ENCODE measurements around the gene SPG11. TPM values are rescaled to one million over a fixed set of nuclear protein-coding genes. Genes with fewer than 3 reads are reported as not detected.
"Not testable (repeated sequence)": the region's sequence is repeated elsewhere in the genome, so short reads cannot be mapped to it uniquely, and the experiment has no call there.

The SPG11 gene
- total RNA-seq, 1 donor from 2014 or later: 67.3 TPM

- Histone ChIP-seq H3K36me3 (ENCODE audit: control insufficient read depth in 3 of 3, insufficient read depth in 3 of 3, low read length in 3 of 3) (peaks cover 0 to 6% (median 4%) of the 10 kb centered on the region in 3 donors), H3K27ac (ENCODE audit: low read depth, low read length) (peak overlapping the region; percentile 94), H3K9me3 (ENCODE audit: control insufficient read depth in 3 of 3, low read length in 3 of 3) (no peaks in the 10 kb centered on the region), H3K4me3 (ENCODE audit: low read length in 3 of 3) (peak overlapping the region; percentile 85 to 95 (median 93)), H3K9ac (ENCODE audit: low read depth in 1 of 3, low read length in 3 of 3) (peak overlapping the region; percentile 85 to 95 (median 91)), H3K4me1 (ENCODE audit: control insufficient read depth in 3 of 3, insufficient read depth in 3 of 3, low read length in 3 of 3) (peaks cover 14 to 29% (median 19%) of the 10 kb centered on the region in 3 donors), H3K27me3 (ENCODE audit: control insufficient read depth in 3 of 3, insufficient read depth in 3 of 3, low read length in 3 of 3) (no peaks in the 10 kb centered on the region)
These were observed 127.8 kb downstream of the SPG11 start for GRCh38 chr15:44535523-44536301.

DNA sequence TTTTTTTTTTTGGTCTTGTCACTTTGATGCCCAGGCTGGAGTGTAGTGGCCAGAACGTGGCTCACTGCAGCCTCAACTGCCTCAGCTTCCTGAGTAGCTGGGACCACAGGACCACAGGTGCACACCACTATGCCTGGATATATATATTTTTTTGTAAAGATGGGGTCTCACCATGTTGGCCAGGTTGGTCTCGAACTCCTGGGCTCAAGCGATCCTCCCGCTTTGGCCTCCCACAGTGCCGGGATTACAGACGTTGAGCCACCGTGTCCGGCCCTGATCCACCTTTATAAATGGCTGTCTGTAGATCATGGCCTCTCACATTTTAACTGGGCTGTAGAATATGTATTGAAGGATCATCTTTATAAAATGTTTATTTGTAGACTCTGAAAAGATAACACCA, 128.4 kb downstream of the SPG11 start:
- no peaks in the 10 kb centered on the region for H3K9me3 ChIP-seq (ENCODE audit: control insufficient read depth in 3 of 3, low read length in 3 of 3)
- H3K27me3 ChIP-seq (ENCODE audit: control insufficient read depth in 3 of 3, insufficient read depth in 3 of 3, low read length in 3 of 3): no peaks in the 10 kb centered on the region
- H3K4me1 ChIP-seq (ENCODE audit: control insufficient read depth in 3 of 3, insufficient read depth in 3 of 3, low read length in 3 of 3): peaks cover 14 to 29% (median 19%) of the 10 kb centered on the region in 3 donors
- peak overlapping the region in 1 of 3 donors; percentile 51 for H3K9ac ChIP-seq (ENCODE audit: low read depth in 1 of 3, low read length in 3 of 3)
- peaks cover 0 to 7% (median 6%) of the 10 kb centered on the region in 3 donors for H3K36me3 ChIP-seq (ENCODE audit: control insufficient read depth in 3 of 3, insufficient read depth in 3 of 3, low read length in 3 of 3)
- H3K27ac ChIP-seq (ENCODE audit: low read depth, low read length): no peak overlapping the region
- peak overlapping the region in 1 of 3 donors; percentile 14 for H3K4me3 ChIP-seq (ENCODE audit: low read length in 3 of 3)

DNA sequence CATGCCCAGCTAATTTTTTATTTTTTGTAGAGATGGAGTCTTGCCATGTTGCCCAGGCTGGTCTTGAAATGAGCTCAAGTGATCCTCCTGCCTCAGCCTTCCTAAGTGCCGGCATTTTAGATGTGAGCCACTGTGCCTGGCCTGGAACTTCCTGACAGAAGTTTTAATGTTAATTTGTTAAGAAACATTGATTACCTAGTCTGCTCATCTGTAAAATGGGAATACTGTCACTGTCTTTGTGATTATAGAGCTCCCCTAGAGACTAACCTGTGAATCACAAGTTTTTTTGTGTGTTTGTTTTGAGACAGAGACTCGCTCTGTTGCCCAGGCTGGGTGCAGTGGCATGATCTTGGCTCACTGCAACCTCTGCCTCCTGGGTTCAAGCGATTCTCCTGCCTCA, 130.8 kb downstream of the SPG11 start:
- peaks cover 8 to 18% (median 11%) of the 10 kb centered on the region in 3 donors for H3K4me1 ChIP-seq (ENCODE audit: control insufficient read depth in 3 of 3, insufficient read depth in 3 of 3, low read length in 3 of 3)
- H3K36me3 ChIP-seq (ENCODE audit: control insufficient read depth in 3 of 3, insufficient read depth in 3 of 3, low read length in 3 of 3): peaks cover 0 to 7% (median 3%) of the 10 kb centered on the region in 3 donors
- H3K9me3 ChIP-seq (ENCODE audit: control insufficient read depth in 3 of 3, low read length in 3 of 3): no peaks in the 10 kb centered on the region
- H3K27me3 ChIP-seq (ENCODE audit: control insufficient read depth in 3 of 3, insufficient read depth in 3 of 3, low read length in 3 of 3): no peaks in the 10 kb centered on the region
- no peak overlapping the region for H3K4me3 ChIP-seq (ENCODE audit: low read length in 3 of 3)
- H3K27ac ChIP-seq (ENCODE audit: low read depth, low read length): no peak overlapping the region
- H3K9ac ChIP-seq (ENCODE audit: low read depth in 1 of 3, low read length in 3 of 3): no peak overlapping the region

GRCh38 chr15:44532275-44532674, 131.2 kb downstream of the SPG11 start:
- peaks cover 7 to 16% (median 11%) of the 10 kb centered on the region in 3 donors for H3K4me1 ChIP-seq (ENCODE audit: control insufficient read depth in 3 of 3, insufficient read depth in 3 of 3, low read length in 3 of 3)
- not testable (repeated sequence) for H3K27ac ChIP-seq (ENCODE audit: low read depth, low read length); H3K9ac ChIP-seq (ENCODE audit: low read depth in 1 of 3, low read length in 3 of 3); H3K9me3 ChIP-seq (ENCODE audit: control insufficient read depth in 3 of 3, low read length in 3 of 3); H3K27me3 ChIP-seq (ENCODE audit: control insufficient read depth in 3 of 3, insufficient read depth in 3 of 3, low read length in 3 of 3); H3K36me3 ChIP-seq (ENCODE audit: control insufficient read depth in 3 of 3, insufficient read depth in 3 of 3, low read length in 3 of 3); H3K4me3 ChIP-seq (ENCODE audit: low read length in 3 of 3)

GRCh38 chr15:44530653-44531052, 132.8 kb downstream of the SPG11 start:
- Histone ChIP-seq H3K9me3 (ENCODE audit: control insufficient read depth in 3 of 3, low read length in 3 of 3) (no peaks in the 10 kb centered on the region), H3K27me3 (ENCODE audit: control insufficient read depth in 3 of 3, insufficient read depth in 3 of 3, low read length in 3 of 3) (no peaks in the 10 kb centered on the region), H3K36me3 (ENCODE audit: control insufficient read depth in 3 of 3, insufficient read depth in 3 of 3, low read length in 3 of 3) (peaks cover 0 to 7% (median 3%) of the 10 kb centered on the region in 3 donors), H3K4me3 (ENCODE audit: low read length in 3 of 3) (no peak overlapping the region), H3K9ac (ENCODE audit: low read depth in 1 of 3, low read length in 3 of 3) (no peak overlapping the region), H3K4me1 (ENCODE audit: control insufficient read depth in 3 of 3, insufficient read depth in 3 of 3, low read length in 3 of 3) (peaks cover 1 to 6% (median 5%) of the 10 kb centered on the region in 3 donors), H3K27ac (ENCODE audit: low read depth, low read length) (no peak overlapping the region)

DNA sequence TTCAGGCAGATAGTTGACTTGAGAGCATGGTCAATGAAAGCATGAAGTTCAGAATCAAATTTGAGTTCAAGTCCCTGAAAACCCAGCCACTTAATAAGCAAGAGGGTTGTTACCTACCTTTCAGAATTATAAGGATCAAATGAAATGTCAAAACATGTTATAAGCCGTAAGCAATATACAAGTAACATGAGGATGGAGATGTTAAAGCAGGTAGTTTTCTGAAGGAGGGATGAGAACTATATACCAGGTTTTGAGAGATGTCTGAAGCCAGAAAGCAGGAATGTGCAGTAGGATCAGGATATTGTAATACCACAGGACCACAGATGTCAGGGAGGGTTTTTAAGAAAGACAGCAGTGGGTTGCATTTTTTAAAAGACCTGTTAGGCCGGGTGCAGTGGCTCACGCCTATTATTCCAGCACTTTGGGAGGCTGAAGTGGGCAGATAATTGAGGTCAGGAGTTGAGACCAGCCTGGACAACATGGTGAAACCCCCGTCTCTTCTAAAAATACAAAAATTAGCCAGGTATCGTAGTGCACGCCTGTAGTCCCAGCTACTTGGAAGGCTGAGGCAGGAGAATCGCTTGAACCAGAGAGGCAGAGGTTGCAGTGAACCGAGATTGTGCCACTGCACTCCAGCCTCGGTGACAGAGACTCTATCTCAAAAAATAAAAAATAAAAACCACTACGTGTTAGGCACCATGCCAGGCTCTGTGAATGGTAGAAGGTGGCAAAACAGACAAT, 133.4 kb downstream of the SPG11 start:
- Histone ChIP-seq H3K4me1 (ENCODE audit: control insufficient read depth in 3 of 3, insufficient read depth in 3 of 3, low read length in 3 of 3) (peaks cover 0 to 2% (median under 1%) of the 10 kb centered on the region in 3 donors), H3K36me3 (ENCODE audit: control insufficient read depth in 3 of 3, insufficient read depth in 3 of 3, low read length in 3 of 3) (peaks cover 0 to 6% (median 6%) of the 10 kb centered on the region in 3 donors), H3K27ac (ENCODE audit: low read depth, low read length) (no peak overlapping the region), H3K9ac (ENCODE audit: low read depth in 1 of 3, low read length in 3 of 3) (no peak overlapping the region), H3K4me3 (ENCODE audit: low read length in 3 of 3) (no peak overlapping the region), H3K27me3 (ENCODE audit: control insufficient read depth in 3 of 3, insufficient read depth in 3 of 3, low read length in 3 of 3) (no peaks in the 10 kb centered on the region), H3K9me3 (ENCODE audit: control insufficient read depth in 3 of 3, low read length in 3 of 3) (no peaks in the 10 kb centered on the region)

GRCh38 chr15:44527241-44527640, 136.2 kb downstream of the SPG11 start:
- Histone ChIP-seq H3K9ac (ENCODE audit: low read depth in 1 of 3, low read length in 3 of 3) (no peak overlapping the region), H3K4me3 (ENCODE audit: low read length in 3 of 3) (no peak overlapping the region), H3K27me3 (ENCODE audit: control insufficient read depth in 3 of 3, insufficient read depth in 3 of 3, low read length in 3 of 3) (no peaks in the 10 kb centered on the region), H3K36me3 (ENCODE audit: control insufficient read depth in 3 of 3, insufficient read depth in 3 of 3, low read length in 3 of 3) (peaks cover 2 to 15% (median 10%) of the 10 kb centered on the region in 3 donors), H3K4me1 (ENCODE audit: control insufficient read depth in 3 of 3, insufficient read depth in 3 of 3, low read length in 3 of 3) (no peaks in the 10 kb centered on the region), H3K27ac (ENCODE audit: low read depth, low read length) (no peak overlapping the region), H3K9me3 (ENCODE audit: control insufficient read depth in 3 of 3, low read length in 3 of 3) (no peaks in the 10 kb centered on the region)

GRCh38 chr15:44525018-44525417, 138.4 kb downstream of the SPG11 start:
- Histone ChIP-seq H3K4me1 (ENCODE audit: control insufficient read depth in 3 of 3, insufficient read depth in 3 of 3, low read length in 3 of 3) (no peaks in the 10 kb centered on the region), H3K36me3 (ENCODE audit: control insufficient read depth in 3 of 3, insufficient read depth in 3 of 3, low read length in 3 of 3) (peaks cover 7 to 27% (median 7%) of the 10 kb centered on the region in 3 donors), H3K4me3 (ENCODE audit: low read length in 3 of 3) (no peak overlapping the region), H3K27ac (ENCODE audit: low read depth, low read length) (no peak overlapping the region), H3K9me3 (ENCODE audit: control insufficient read depth in 3 of 3, low read length in 3 of 3) (no peaks in the 10 kb centered on the region), H3K27me3 (ENCODE audit: control insufficient read depth in 3 of 3, insufficient read depth in 3 of 3, low read length in 3 of 3) (no peaks in the 10 kb centered on the region), H3K9ac (ENCODE audit: low read depth in 1 of 3, low read length in 3 of 3) (no peak overlapping the region)

GRCh38 chr15:44519537-44519936, 143.9 kb downstream of the SPG11 start:
- Histone ChIP-seq H3K4me3 (ENCODE audit: low read length in 3 of 3) (no peak overlapping the region), H3K27me3 (ENCODE audit: control insufficient read depth in 3 of 3, insufficient read depth in 3 of 3, low read length in 3 of 3) (no peaks in the 10 kb centered on the region), H3K4me1 (ENCODE audit: control insufficient read depth in 3 of 3, insufficient read depth in 3 of 3, low read length in 3 of 3) (no peaks in the 10 kb centered on the region), H3K9me3 (ENCODE audit: control insufficient read depth in 3 of 3, low read length in 3 of 3) (no peaks in the 10 kb centered on the region), H3K36me3 (ENCODE audit: control insufficient read depth in 3 of 3, insufficient read depth in 3 of 3, low read length in 3 of 3) (peaks cover 7 to 31% (median 7%) of the 10 kb centered on the region in 3 donors), H3K9ac (ENCODE audit: low read depth in 1 of 3, low read length in 3 of 3) (no peak overlapping the region), H3K27ac (ENCODE audit: low read depth, low read length) (no peak overlapping the region)

GRCh38 chr15:44516436-44516835, 147.0 kb downstream of the SPG11 start:
- no peak overlapping the region for H3K27ac ChIP-seq (ENCODE audit: low read depth, low read length)
- H3K36me3 ChIP-seq (ENCODE audit: control insufficient read depth in 3 of 3, insufficient read depth in 3 of 3, low read length in 3 of 3): peaks cover 0 to 19% (median 3%) of the 10 kb centered on the region in 3 donors
- H3K4me3 ChIP-seq (ENCODE audit: low read length in 3 of 3): no peak overlapping the region
- no peaks in the 10 kb centered on the region for H3K4me1 ChIP-seq (ENCODE audit: control insufficient read depth in 3 of 3, insufficient read depth in 3 of 3, low read length in 3 of 3)
- H3K27me3 ChIP-seq (ENCODE audit: control insufficient read depth in 3 of 3, insufficient read depth in 3 of 3, low read length in 3 of 3): no peaks in the 10 kb centered on the region
- no peaks in the 10 kb centered on the region for H3K9me3 ChIP-seq (ENCODE audit: control insufficient read depth in 3 of 3, low read length in 3 of 3)
- no peak overlapping the region for H3K9ac ChIP-seq (ENCODE audit: low read depth in 1 of 3, low read length in 3 of 3)
